ENCODE data around the gene DPP7.
"Not testable (repeated sequence)": the region's sequence is repeated elsewhere in the genome, so short reads cannot be mapped to it uniquely, and the experiment has no call there.

DPP7 gene

GRCh38 chr9:137147793-137148160 lies 33.2 kb upstream of the DPP7 start:
- DNase-seq = no peak

- no peak for DNase-seq
These were observed 32.7 kb upstream of the DPP7 start for GRCh38 chr9:137147091-137147792.

- no peak for DNase-seq
These were observed 32.0 kb upstream of the DPP7 start for GRCh38 chr9:137146527-137146918.

GRCh38 chr9:137145731-137146526 lies 31.4 kb upstream of the DPP7 start:
- no peak for DNase-seq

GRCh38 chr9:137143459-137143858 lies 28.9 kb upstream of the DPP7 start:
- no peak for DNase-seq

GRCh38 chr9:137141976-137142936 lies 27.7 kb upstream of the DPP7 start:
- DNase-seq = no peak

GRCh38 chr9:137141050-137141810 lies 26.7 kb upstream of the DPP7 start:
- DNase-seq = no peak

- DNase-seq = no peak
These were observed 25.8 kb upstream of the DPP7 start for GRCh38 chr9:137140151-137141012.

- DNase-seq = no peak
These were observed 25.1 kb upstream of the DPP7 start for GRCh38 chr9:137139468-137140150.

GRCh38 chr9:137138722-137139467 lies 24.4 kb upstream of the DPP7 start, which contains the start of gene GRIN1:
GRIN1 (plus strand) TSS chr9:137139154; CDS start chr9:137139487, 333 bp downstream.
- no peak for DNase-seq

GRCh38 chr9:137138058-137138721 lies 23.7 kb upstream of the DPP7 start:
- no peak for DNase-seq

GRCh38 chr9:137136881-137137607 lies 22.5 kb upstream of the DPP7 start:
- DNase-seq = no peak

- DNase-seq = no peak
These were observed 21.8 kb upstream of the DPP7 start for GRCh38 chr9:137136261-137136880.

- DNase-seq = not testable (repeated sequence)
These were observed 20.6 kb upstream of the DPP7 start for GRCh38 chr9:137135154-137135553.

GRCh38 chr9:137134191-137134590 lies 19.7 kb upstream of the DPP7 start:
- DNase-seq = no peak

- DNase-seq = no peak
These were observed 15.7 kb upstream of the DPP7 start for GRCh38 chr9:137130176-137130755.

GRCh38 chr9:137129456-137130175 lies 15.1 kb upstream of the DPP7 start:
- peak; percentile 61 to 75 for DNase-seq

Data from bone marrow (tissue), 2 donors.